ENCODE data around the gene RNF167.

The RNF167 gene

DNA sequence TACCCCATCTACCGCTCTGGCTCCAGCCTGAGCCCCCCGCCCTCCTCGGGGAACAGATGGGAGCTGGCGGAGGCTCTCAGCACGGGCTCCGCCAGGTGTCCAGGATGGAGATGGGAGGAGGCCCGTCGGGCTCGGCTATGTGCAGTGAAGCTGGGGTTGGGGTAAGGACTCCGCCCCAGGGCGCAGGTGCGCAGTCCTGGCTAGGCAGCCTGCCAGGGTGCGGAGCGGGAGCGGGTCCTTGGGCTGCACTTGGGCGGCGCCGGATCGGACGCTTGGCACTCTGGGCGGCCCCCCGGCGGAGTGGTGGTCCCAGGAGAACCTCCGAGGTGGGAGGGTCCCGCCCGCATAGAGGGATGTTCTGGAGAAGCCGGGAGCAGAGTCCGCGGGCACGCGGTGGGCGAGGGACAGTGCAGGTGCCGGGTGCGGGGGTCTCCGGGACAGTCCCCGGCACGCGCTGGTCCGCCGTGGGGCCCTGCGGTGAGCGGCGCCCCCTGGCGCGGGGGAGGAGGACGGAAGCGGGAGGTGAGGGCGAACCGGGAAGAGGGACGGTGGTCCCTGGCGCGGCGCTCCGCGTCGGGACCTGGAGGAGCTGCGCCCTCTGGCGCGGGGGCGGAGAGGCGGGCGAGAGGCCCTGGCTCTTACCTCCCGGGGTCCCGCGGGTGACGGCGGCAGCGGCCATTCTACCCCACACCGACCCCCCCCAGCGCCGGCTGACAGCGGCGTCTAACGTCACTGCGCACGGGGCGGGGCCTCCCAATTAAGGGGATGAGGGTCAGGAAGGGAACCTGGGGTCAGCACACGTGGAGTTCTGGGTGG, 47.1 kb downstream of the RNF167 start, which contains the start of gene CAMTA2 (continued):
- TF ChIP-seq ZNF335 (tag by site-specific recombination; conservative IDR thresholded peaks at IDR 0.05) (peak; percentile 99), ZNF16 (tag by site-specific recombination; IDR thresholded peaks at IDR 0.05; ENCODE audit: low read depth) (no peak), FEZF1 (tag by site-specific recombination; IDR thresholded peaks at IDR 0.05) (peak; percentile 14; the same call in 1 of the 2 replicates), ZNF571 (tag by site-specific recombination; IDR thresholded peaks at IDR 0.05) (no peak), REPIN1 (tag by site-specific recombination; IDR thresholded peaks at IDR 0.05; ENCODE audit: low read depth) (peak; percentile 85), ZNF248 (tag by site-specific recombination; IDR thresholded peaks at IDR 0.05) (no peak), ZBTB7A (tag by site-specific recombination; IDR thresholded peaks at IDR 0.05; ENCODE audit: low read depth) (peak; percentile 50; the same call in 1 of the 2 replicates), GLI4 (tag by site-specific recombination; IDR thresholded peaks at IDR 0.05) (0 out of 2 replicates have a peak, but pooled peaks have one; percentile 43), ZNF394 (tag by site-specific recombination; IDR thresholded peaks at IDR 0.05; ENCODE audit: borderline replicate concordance) (peak; percentile 48), IKZF3 (tag by site-specific recombination; IDR thresholded peaks at IDR 0.05) (peak; percentile 85), ZSCAN30 (tag by site-specific recombination; IDR thresholded peaks at IDR 0.05) (peak; percentile 86), ZNF585B (tag by site-specific recombination; IDR thresholded peaks at IDR 0.05) (peak; percentile 14; the same call in 1 of the 2 replicates), ZNF223 (tag by site-specific recombination; IDR thresholded peaks at IDR 0.05) (no peak), ZNF549 (tag by site-specific recombination; IDR thresholded peaks at IDR 0.05) (no peak), ZFP37 (tag by site-specific recombination; IDR thresholded peaks at IDR 0.05) (peak; percentile 57; the same call in 1 of the 2 replicates), ZNF521 (tag by site-specific recombination; IDR thresholded peaks at IDR 0.05) (no peak), ZNF311 (tag by site-specific recombination; IDR thresholded peaks at IDR 0.05; ENCODE audit: borderline replicate concordance) (no peak), ZIC2 (tag by site-specific recombination; IDR thresholded peaks at IDR 0.05) (peak; percentile 88), ZNF391 (tag by site-specific recombination; IDR thresholded peaks at IDR 0.05; ENCODE audit: borderline replicate concordance, low read depth) (peak; percentile 60; the same call in 1 of the 2 replicates), ZNF114 (tag by site-specific recombination; IDR thresholded peaks at IDR 0.05) (no peak), HOXD13 (CRISPR knock-in tag; IDR thresholded peaks at IDR 0.05; ENCODE audit: borderline replicate concordance) (0 out of 2 replicates have a peak, but pooled peaks have one; percentile 62), ZNF580 (tag by site-specific recombination; IDR thresholded peaks at IDR 0.05) (peak; percentile 81; the same call in 1 of the 2 replicates), KLF8 (tag by site-specific recombination; IDR thresholded peaks at IDR 0.05) (peak; percentile 82; the same call in 1 of the 2 replicates), BCL11B (tag by site-specific recombination; IDR thresholded peaks at IDR 0.05; ENCODE audit: low read depth) (peak; percentile 66; the same call in 1 of the 2 replicates), ZNF843 (tag by site-specific recombination; IDR thresholded peaks at IDR 0.05) (peak; percentile 59; the same call in 1 of the 2 replicates), ZNF830 (tag by site-specific recombination; IDR thresholded peaks at IDR 0.05; ENCODE audit: low read depth) (no peak), GLIS1 (tag by site-specific recombination; IDR thresholded peaks at IDR 0.05) (peak; percentile 99), ZNF169 (tag by site-specific recombination; IDR thresholded peaks at IDR 0.05) (no peak), ZNF600 (tag by site-specific recombination; IDR thresholded peaks at IDR 0.05) (peak; percentile 89), KLF1 (tag by site-specific recombination; IDR thresholded peaks at IDR 0.05) (peak; percentile 68)
- TF ChIP-seq, protein P1, sequence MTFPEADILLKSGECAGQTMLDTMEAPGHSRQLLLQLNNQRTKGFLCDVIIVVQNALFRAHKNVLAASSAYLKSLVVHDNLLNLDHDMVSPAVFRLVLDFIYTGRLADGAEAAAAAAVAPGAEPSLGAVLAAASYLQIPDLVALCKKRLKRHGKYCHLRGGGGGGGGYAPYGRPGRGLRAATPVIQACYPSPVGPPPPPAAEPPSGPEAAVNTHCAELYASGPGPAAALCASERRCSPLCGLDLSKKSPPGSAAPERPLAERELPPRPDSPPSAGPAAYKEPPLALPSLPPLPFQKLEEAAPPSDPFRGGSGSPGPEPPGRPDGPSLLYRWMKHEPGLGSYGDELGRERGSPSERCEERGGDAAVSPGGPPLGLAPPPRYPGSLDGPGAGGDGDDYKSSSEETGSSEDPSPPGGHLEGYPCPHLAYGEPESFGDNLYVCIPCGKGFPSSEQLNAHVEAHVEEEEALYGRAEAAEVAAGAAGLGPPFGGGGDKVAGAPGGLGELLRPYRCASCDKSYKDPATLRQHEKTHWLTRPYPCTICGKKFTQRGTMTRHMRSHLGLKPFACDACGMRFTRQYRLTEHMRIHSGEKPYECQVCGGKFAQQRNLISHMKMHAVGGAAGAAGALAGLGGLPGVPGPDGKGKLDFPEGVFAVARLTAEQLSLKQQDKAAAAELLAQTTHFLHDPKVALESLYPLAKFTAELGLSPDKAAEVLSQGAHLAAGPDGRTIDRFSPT (tag by site-specific recombination; IDR thresholded peaks at IDR 0.05), result peak; percentile 96
- TF ChIP-seq, protein P2, sequence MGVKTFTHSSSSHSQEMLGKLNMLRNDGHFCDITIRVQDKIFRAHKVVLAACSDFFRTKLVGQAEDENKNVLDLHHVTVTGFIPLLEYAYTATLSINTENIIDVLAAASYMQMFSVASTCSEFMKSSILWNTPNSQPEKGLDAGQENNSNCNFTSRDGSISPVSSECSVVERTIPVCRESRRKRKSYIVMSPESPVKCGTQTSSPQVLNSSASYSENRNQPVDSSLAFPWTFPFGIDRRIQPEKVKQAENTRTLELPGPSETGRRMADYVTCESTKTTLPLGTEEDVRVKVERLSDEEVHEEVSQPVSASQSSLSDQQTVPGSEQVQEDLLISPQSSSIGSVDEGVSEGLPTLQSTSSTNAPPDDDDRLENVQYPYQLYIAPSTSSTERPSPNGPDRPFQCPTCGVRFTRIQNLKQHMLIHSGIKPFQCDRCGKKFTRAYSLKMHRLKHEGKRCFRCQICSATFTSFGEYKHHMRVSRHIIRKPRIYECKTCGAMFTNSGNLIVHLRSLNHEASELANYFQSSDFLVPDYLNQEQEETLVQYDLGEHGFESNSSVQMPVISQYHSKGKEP (tag by site-specific recombination; IDR thresholded peaks at IDR 0.05), result peak; percentile 43; the same call in 1 of the 2 replicates
- TF ChIP-seq, protein P3, sequence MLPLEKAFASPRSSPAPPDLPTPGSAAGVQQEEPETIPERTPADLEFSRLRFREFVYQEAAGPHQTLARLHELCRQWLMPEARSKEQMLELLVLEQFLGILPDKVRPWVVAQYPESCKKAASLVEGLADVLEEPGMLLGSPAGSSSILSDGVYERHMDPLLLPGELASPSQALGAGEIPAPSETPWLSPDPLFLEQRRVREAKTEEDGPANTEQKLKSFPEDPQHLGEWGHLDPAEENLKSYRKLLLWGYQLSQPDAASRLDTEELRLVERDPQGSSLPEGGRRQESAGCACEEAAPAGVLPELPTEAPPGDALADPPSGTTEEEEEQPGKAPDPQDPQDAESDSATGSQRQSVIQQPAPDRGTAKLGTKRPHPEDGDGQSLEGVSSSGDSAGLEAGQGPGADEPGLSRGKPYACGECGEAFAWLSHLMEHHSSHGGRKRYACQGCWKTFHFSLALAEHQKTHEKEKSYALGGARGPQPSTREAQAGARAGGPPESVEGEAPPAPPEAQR (tag by site-specific recombination; IDR thresholded peaks at IDR 0.05), result 0 out of 2 replicates have a peak, but pooled peaks have one; percentile 60

Measured in HEK293 (cell line).